Upper lobe of right lung (tissue), 1 donor: Measurements from ENCODE around the gene ZNF726. TPM values are rescaled to one million over a fixed set of nuclear protein-coding genes. Genes with fewer than 3 reads are reported as not detected.
"Not testable (repeated sequence)": the region's sequence is repeated elsewhere in the genome, so short reads cannot be mapped to it uniquely, and the experiment has no call there.

Source experiments
- ATAC-seq: fragments of 200-7000 bp; cut with Tn5 transposase; one replicate; pipeline ENCODE4 v1.9.1; 2020; ENCODE audit warnings: mild to moderate bottlenecking, moderate library complexity
- DNase-seq: peaks from one replicate; pipeline ENCODE4 v3.0.0-alpha.2; 2020
- H3K27ac ChIP-seq: fragments of 200-600 bp; one replicate; pipeline ENCODE4 v1.8.0; 2022
- H3K27me3 ChIP-seq: fragments of 200-600 bp; one replicate; pipeline ENCODE4 v1.8.0; 2022; ENCODE audit warnings: mild to moderate bottlenecking
- H3K36me3 ChIP-seq: fragments of 200-600 bp; one replicate; pipeline ENCODE4 v1.8.0; 2022
- H3K4me1 ChIP-seq: fragments of 200-600 bp; one replicate; pipeline ENCODE4 v1.8.0; 2022
- H3K4me3 ChIP-seq: fragments of 200-600 bp; one replicate; pipeline ENCODE4 v1.8.0; 2022; ENCODE audit warnings: mild to moderate bottlenecking
- H3K9me3 ChIP-seq: fragments of 200-600 bp; one replicate; pipeline ENCODE4 v1.8.0; 2022
- intact Hi-C: fragments of 100-400 bp; cut with DNase I; formaldehyde crosslinking; loops from one replicate; pipeline ENCODE4 v1.11.0; 2022
- total RNA-seq: library from RNA; stranded (reverse); fragmentation: NEBNext Ultra II Directional; extraction: Animal tissue kit (Norgen Biotek cat#: 25700); gene quantifications from one replicate; pipeline ENCODE4 v1.2.1, GENCODE V29; 2021
- TF ChIP-seq, protein P1 (sequence below): fragments of 200-600 bp; IDR thresholded peaks from one replicate; pipeline ENCODE4 v1.8.0; 2022; ENCODE audit warnings: antibody characterized with exemption
- donor health status: DM: no; HTN: yes; CAD: no; lungs with severe emphysema.

The ZNF726 gene
- total RNA-seq, 1 donor from 2014 or later, result 2.0 TPM

- Histone ChIP-seq H3K4me1 (no peaks in the 10 kb centered on the region), H3K27ac (no peak overlapping the region), H3K9me3 (no peaks in the 10 kb centered on the region), H3K27me3 (no peaks in the 10 kb centered on the region), H3K36me3 (no peaks in the 10 kb centered on the region), H3K4me3 (no peak overlapping the region)
- TF ChIP-seq, protein P1, sequence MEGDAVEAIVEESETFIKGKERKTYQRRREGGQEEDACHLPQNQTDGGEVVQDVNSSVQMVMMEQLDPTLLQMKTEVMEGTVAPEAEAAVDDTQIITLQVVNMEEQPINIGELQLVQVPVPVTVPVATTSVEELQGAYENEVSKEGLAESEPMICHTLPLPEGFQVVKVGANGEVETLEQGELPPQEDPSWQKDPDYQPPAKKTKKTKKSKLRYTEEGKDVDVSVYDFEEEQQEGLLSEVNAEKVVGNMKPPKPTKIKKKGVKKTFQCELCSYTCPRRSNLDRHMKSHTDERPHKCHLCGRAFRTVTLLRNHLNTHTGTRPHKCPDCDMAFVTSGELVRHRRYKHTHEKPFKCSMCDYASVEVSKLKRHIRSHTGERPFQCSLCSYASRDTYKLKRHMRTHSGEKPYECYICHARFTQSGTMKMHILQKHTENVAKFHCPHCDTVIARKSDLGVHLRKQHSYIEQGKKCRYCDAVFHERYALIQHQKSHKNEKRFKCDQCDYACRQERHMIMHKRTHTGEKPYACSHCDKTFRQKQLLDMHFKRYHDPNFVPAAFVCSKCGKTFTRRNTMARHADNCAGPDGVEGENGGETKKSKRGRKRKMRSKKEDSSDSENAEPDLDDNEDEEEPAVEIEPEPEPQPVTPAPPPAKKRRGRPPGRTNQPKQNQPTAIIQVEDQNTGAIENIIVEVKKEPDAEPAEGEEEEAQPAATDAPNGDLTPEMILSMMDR, result no peak
- intact Hi-C loops, result no loop called here
- DNase-seq (no peak), ATAC-seq (no peak)
Observed at GRCh38 chr19:23882493-23882892, 32.2 kb upstream of the ZNF726 start.

GRCh38 chr19:23884363-23884762, 30.3 kb upstream of the ZNF726 start:
- DNase-seq (no peak), ATAC-seq (no peak)
- no peak overlapping the region for H3K27ac ChIP-seq
- no peaks in the 10 kb centered on the region for H3K36me3 ChIP-seq
- no peaks in the 10 kb centered on the region for H3K27me3 ChIP-seq
- no peaks in the 10 kb centered on the region for H3K9me3 ChIP-seq
- no peaks in the 10 kb centered on the region for H3K4me1 ChIP-seq
- TF ChIP-seq, protein P1, result no peak
- no peak overlapping the region for H3K4me3 ChIP-seq
- intact Hi-C loops, result no loop called here

- H3K4me1 ChIP-seq, result no peaks in the 10 kb centered on the region
- no peaks in the 10 kb centered on the region for H3K36me3 ChIP-seq
- no peaks in the 10 kb centered on the region for H3K9me3 ChIP-seq
- no peak overlapping the region for H3K27ac ChIP-seq
- intact Hi-C loops, result no loop called here
- no peaks in the 10 kb centered on the region for H3K27me3 ChIP-seq
- TF ChIP-seq, protein P1, result no peak
- no peak overlapping the region for H3K4me3 ChIP-seq
- ATAC-seq (no peak), DNase-seq (no peak)
Observed at GRCh38 chr19:23887642-23888041, 27.0 kb upstream of the ZNF726 start.

DNA sequence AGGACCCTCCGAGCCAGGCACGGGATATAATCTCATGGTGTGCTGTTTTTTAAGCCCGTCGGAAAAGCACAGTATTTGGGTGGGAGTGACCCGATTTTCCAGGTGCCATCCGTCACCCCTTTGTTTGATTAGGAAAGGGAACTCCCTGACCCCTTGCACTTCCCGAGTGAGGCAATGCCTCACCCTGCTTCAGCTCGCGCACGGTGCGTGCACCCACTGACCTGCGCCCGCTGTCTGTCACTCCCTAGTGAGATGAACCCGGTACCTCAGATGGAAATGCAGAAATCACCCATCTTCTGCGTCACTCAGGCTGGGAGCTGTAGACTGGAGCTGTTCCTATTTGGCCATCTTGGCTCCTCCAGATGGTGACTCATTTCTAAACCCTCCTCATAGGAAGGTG, 18.6 kb upstream of the ZNF726 start:
- intact Hi-C loops, H3K27me3 ChIP-seq, H3K9me3 ChIP-seq, DNase-seq, H3K27ac ChIP-seq, H3K4me3 ChIP-seq, H3K4me1 ChIP-seq, H3K36me3 ChIP-seq, ATAC-seq: not testable (repeated sequence)

DNA sequence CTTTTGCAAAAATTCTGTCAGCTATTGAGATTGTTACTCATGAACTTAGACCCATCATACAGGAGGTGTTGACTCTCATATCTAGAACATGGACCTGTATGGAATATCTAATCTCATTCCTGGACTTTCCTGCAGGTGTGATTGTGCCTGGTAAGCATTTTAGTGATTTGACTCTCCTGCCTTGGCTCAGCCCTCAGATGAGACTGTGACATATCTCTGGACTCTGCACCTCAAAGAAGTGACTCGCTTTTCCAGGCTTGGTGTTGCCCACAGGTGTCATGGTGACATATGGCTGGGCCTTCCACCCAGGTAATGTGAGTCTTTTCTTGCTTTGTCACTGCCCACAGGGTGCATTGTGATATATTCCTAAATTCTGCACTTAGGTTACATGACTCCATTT, 17.8 kb upstream of the ZNF726 start:
- Histone ChIP-seq H3K27ac (no peak overlapping the region), H3K36me3 (no peaks in the 10 kb centered on the region), H3K27me3 (no peaks in the 10 kb centered on the region), H3K4me1 (no peaks in the 10 kb centered on the region), H3K4me3 (no peak overlapping the region), H3K9me3 (no peaks in the 10 kb centered on the region)
- TF ChIP-seq, protein P1, result no peak
- no peak for DNase-seq
- intact Hi-C loops, result no loop called here
- ATAC-seq, result no peak

- TF ChIP-seq, protein P1, result no peak
- H3K36me3 ChIP-seq, result no peaks in the 10 kb centered on the region
- H3K9me3 ChIP-seq, result peaks cover 5% of the 10 kb centered on the region
- H3K4me1 ChIP-seq, result no peaks in the 10 kb centered on the region
- ATAC-seq (no peak), DNase-seq (no peak)
- H3K4me3 ChIP-seq, result no peak overlapping the region
- no peaks in the 10 kb centered on the region for H3K27me3 ChIP-seq
- intact Hi-C loops, result no loop called here
- H3K27ac ChIP-seq, result no peak overlapping the region
Observed at GRCh38 chr19:23901360-23901759, 13.3 kb upstream of the ZNF726 start.
